ENCODE data around the gene NLGN1. TPM values are rescaled to one million over a fixed set of nuclear protein-coding genes. Genes with fewer than 3 reads are reported as not detected.

The NLGN1 gene
- total and polyA plus RNA-seq, 8 donors, result 3.1 to 11.9 (median 8.0) TPM

DNA sequence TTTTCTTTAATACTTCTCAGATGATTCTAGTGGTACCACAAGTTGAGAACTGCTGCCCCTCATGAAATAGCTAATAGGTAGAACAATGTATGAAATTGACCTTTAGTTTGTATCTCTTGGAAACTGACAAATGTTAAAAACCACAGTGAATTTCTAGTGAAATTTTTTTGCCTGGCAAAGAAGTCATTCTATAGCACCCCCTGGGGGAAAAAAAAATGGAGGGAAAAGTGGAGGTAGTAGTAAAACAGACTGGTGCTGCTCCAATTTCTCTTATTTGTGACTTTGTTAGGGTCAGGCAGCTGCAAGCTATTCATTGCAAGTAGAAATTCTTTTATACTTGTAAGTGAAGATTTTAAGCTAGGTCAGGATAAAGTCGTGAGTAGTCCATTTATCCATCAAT lies 605.0 kb downstream of the NLGN1 start:
- TF ChIP-seq, protein P1, sequence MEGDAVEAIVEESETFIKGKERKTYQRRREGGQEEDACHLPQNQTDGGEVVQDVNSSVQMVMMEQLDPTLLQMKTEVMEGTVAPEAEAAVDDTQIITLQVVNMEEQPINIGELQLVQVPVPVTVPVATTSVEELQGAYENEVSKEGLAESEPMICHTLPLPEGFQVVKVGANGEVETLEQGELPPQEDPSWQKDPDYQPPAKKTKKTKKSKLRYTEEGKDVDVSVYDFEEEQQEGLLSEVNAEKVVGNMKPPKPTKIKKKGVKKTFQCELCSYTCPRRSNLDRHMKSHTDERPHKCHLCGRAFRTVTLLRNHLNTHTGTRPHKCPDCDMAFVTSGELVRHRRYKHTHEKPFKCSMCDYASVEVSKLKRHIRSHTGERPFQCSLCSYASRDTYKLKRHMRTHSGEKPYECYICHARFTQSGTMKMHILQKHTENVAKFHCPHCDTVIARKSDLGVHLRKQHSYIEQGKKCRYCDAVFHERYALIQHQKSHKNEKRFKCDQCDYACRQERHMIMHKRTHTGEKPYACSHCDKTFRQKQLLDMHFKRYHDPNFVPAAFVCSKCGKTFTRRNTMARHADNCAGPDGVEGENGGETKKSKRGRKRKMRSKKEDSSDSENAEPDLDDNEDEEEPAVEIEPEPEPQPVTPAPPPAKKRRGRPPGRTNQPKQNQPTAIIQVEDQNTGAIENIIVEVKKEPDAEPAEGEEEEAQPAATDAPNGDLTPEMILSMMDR (IDR thresholded peaks at IDR 0.05), result no peak
- Histone ChIP-seq H3K4me3 (no peak overlapping the region), H3K4me1 (no peaks in the 10 kb centered on the region), H3K36me3 (no peaks in the 10 kb centered on the region), H3K9me3 (no peaks in the 10 kb centered on the region), H3K27ac (no peak overlapping the region), H3K27me3 (no peaks in the 10 kb centered on the region)
- no peak for ATAC-seq
- DNase-seq, result no peak
- intact Hi-C loops (cut with DNase I), result no loop called here

DNA sequence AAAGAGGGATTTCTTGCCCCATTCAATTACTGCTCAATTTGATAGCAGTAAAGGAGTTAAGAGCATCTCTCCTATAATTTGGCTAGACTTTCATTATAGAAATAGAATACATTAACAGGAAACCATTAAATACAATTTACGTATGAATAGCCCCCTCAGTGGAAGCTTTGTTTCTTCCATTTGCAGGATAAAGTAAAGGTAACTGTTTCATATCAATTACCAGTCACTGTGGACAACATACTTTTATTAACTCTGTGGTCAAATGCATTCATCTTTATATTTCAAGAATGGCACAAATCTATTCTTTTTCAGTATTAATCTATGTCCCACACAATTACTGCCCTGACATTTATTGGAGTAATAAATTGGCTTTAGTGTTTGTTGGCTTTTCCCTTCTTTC lies 613.4 kb downstream of the NLGN1 start:
- intact Hi-C loops (cut with DNase I), result no loop called here
- Histone ChIP-seq H3K4me3 (no peak overlapping the region), H3K36me3 (no peaks in the 10 kb centered on the region), H3K4me1 (no peaks in the 10 kb centered on the region), H3K27me3 (no peaks in the 10 kb centered on the region), H3K27ac (no peak overlapping the region), H3K9me3 (no peaks in the 10 kb centered on the region)
- DNase-seq (no peak), ATAC-seq (no peak)
- TF ChIP-seq, protein P1 (IDR thresholded peaks at IDR 0.05), result no peak

DNA sequence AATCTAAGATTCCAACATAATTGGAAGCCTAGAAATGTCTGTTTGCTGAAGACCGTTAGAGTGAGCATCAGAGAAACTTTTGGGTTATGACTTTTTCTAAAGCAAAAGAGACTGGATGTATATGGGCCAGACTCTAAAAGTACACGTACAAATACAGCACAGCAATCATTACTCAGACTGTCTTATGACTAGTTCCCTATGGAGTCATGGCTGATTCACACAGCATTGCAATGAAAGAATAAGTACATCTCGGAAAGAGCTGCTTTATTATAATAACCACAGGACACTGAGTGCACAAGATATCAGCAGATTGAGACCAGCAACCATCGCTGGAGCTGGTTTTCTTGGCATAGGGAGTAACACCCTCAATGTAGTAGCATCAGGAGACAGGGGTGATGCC lies 618.6 kb downstream of the NLGN1 start:
- H3K27ac ChIP-seq, result no peak overlapping the region
- H3K4me1 ChIP-seq, result no peaks in the 10 kb centered on the region
- H3K27me3 ChIP-seq, result no peaks in the 10 kb centered on the region
- ATAC-seq (no peak), DNase-seq (no peak)
- TF ChIP-seq, protein P1 (IDR thresholded peaks at IDR 0.05), result no peak
- intact Hi-C loops (cut with DNase I), result no loop called here
- H3K36me3 ChIP-seq, result no peaks in the 10 kb centered on the region
- H3K4me3 ChIP-seq, result no peak overlapping the region
- peaks cover 4 to 8% of the 10 kb centered on the region in 2 donors for H3K9me3 ChIP-seq

DNA sequence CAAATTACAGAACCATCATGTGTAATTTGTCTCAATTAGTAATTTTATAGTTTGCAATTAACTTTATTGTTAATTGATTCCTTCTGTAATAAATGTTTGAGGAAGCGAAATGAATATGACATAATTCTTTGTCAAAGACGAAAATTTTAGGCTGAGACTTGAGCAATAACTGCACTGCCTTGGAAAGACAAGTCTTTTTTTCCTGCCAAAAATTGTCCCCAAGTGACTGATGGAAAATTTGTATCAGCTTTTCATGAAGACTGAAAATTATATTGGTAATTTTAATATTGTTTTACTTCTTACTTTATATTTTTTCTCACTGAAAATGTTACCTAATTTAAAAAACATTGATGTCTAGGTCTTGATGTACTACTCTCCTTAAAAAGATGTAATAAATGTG lies 622.6 kb downstream of the NLGN1 start:
- TF ChIP-seq, protein P1 (IDR thresholded peaks at IDR 0.05), result no peak
- Histone ChIP-seq H3K4me3 (no peak overlapping the region), H3K36me3 (no peaks in the 10 kb centered on the region), H3K9me3 (peaks cover 4 to 8% of the 10 kb centered on the region in 2 donors), H3K27me3 (no peaks in the 10 kb centered on the region), H3K4me1 (no peaks in the 10 kb centered on the region), H3K27ac (no peak overlapping the region)
- no peak for ATAC-seq
- DNase-seq, result no peak
- intact Hi-C loops (cut with DNase I), result no loop called here

DNA sequence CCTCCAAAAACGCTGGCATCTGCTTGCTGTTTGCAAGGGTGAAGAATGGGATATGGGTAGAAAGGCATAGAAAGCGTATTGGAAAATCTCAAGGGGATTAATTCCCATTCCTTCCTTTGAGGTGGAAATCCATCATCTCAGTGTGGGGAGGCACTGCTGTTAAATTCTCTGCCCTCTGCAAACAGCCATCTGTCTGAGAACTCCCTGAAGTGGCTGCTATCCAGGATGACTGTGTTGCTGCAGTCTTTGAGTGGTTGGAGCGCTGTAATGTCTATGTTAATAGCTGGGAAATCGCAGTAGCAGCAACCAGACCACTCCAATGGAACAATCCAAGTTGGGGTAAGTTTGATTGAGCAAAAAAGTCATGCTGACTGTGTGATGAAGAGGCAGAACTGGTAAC lies 625.9 kb downstream of the NLGN1 start:
- DNase-seq, result no peak
- Histone ChIP-seq H3K27me3 (no peaks in the 10 kb centered on the region), H3K36me3 (no peaks in the 10 kb centered on the region), H3K27ac (no peak overlapping the region), H3K9me3 (peaks cover 0 to 9% of the 10 kb centered on the region in 2 donors), H3K4me1 (no peaks in the 10 kb centered on the region), H3K4me3 (no peak overlapping the region)
- ATAC-seq, result no peak
- TF ChIP-seq, protein P1 (IDR thresholded peaks at IDR 0.05), result no peak
- intact Hi-C loops (cut with DNase I), result no loop called here
